Measurements from ENCODE around the gene ADGRE3. TPM values are rescaled to one million over a fixed set of nuclear protein-coding genes. Genes with fewer than 3 reads are reported as not detected.
"Not testable (repeated sequence)": the region's sequence is repeated elsewhere in the genome, so short reads cannot be mapped to it uniquely, and the experiment has no call there.

The ADGRE3 gene
- total and polyA plus RNA-seq, 4 donors = 0.15 to 0.67 (median 0.22) TPM

DNA sequence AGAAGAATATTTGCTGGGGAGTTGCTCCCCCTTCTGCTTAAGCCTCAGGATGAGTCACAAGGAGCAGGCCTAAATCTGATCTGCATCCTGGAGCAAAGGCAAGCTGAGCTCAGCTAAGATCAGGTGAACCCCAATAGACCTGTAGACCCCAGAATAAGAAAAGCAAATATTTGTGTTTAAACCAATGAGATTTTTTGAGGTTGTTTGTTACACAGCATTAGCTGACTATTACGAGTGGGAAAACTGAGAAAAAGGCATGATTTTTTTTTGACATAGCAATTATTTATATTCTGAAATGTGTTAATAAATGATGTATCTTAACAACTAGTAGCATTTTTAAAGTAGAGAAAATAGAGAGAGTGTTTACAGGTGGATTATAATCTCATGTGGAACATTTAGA, 45.1 kb downstream of the ADGRE3 start:
- WGBS = 77% methylated on average over 1 of the region's 1 CpG
- H3K27me3 ChIP-seq (ENCODE audit: control insufficient read depth in 4 of 4, insufficient read depth in 4 of 4, low read length in 3 of 4) = peaks cover 0 to 3% (median 0%) of the 10 kb centered on the region in 4 donors
- no peak overlapping the region for H3K27ac ChIP-seq (ENCODE audit: low read depth in 1 of 2, low read length in 2 of 2)
- H3K36me3 ChIP-seq (ENCODE audit: control insufficient read depth in 4 of 4, insufficient read depth in 3 of 4, low read depth in 1 of 4, low read length in 3 of 4) = no peaks in the 10 kb centered on the region
- H3K4me3 ChIP-seq (ENCODE audit: low read depth in 1 of 3, low read length in 3 of 3) = no peak overlapping the region
- DNase-seq (ENCODE audit: low spot score) = no peak
- TF ChIP-seq SP1 (IDR thresholded peaks at IDR 0.05) (no peak), HNF4A (conservative IDR thresholded peaks at IDR 0.05) (no peak), EGR1 (IDR thresholded peaks at IDR 0.05; ENCODE audit: low read depth in 2 of 2) (no peak), RXRA (IDR thresholded peaks at IDR 0.05) (no peak), GABPA (IDR thresholded peaks at IDR 0.05 in 1 of 2, conservative IDR thresholded peaks at IDR 0.05 in 1 of 2) (no peak), TAF1 (conservative IDR thresholded peaks at IDR 0.05) (no peak), FOXA1 (IDR thresholded peaks at IDR 0.05) (no peak), YY1 (IDR thresholded peaks at IDR 0.05) (no peak), HNF4G (IDR thresholded peaks at IDR 0.05) (no peak)
- TF ChIP-seq, protein P1, sequence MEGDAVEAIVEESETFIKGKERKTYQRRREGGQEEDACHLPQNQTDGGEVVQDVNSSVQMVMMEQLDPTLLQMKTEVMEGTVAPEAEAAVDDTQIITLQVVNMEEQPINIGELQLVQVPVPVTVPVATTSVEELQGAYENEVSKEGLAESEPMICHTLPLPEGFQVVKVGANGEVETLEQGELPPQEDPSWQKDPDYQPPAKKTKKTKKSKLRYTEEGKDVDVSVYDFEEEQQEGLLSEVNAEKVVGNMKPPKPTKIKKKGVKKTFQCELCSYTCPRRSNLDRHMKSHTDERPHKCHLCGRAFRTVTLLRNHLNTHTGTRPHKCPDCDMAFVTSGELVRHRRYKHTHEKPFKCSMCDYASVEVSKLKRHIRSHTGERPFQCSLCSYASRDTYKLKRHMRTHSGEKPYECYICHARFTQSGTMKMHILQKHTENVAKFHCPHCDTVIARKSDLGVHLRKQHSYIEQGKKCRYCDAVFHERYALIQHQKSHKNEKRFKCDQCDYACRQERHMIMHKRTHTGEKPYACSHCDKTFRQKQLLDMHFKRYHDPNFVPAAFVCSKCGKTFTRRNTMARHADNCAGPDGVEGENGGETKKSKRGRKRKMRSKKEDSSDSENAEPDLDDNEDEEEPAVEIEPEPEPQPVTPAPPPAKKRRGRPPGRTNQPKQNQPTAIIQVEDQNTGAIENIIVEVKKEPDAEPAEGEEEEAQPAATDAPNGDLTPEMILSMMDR (IDR thresholded peaks at IDR 0.05; ENCODE audit: low read depth, low read length, missing input control) = no peak
- TF ChIP-seq, protein P2, sequence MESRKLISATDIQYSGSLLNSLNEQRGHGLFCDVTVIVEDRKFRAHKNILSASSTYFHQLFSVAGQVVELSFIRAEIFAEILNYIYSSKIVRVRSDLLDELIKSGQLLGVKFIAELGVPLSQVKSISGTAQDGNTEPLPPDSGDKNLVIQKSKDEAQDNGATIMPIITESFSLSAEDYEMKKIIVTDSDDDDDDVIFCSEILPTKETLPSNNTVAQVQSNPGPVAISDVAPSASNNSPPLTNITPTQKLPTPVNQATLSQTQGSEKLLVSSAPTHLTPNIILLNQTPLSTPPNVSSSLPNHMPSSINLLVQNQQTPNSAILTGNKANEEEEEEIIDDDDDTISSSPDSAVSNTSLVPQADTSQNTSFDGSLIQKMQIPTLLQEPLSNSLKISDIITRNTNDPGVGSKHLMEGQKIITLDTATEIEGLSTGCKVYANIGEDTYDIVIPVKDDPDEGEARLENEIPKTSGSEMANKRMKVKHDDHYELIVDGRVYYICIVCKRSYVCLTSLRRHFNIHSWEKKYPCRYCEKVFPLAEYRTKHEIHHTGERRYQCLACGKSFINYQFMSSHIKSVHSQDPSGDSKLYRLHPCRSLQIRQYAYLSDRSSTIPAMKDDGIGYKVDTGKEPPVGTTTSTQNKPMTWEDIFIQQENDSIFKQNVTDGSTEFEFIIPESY (IDR thresholded peaks at IDR 0.05) = no peak
- TF ChIP-seq, protein P3, sequence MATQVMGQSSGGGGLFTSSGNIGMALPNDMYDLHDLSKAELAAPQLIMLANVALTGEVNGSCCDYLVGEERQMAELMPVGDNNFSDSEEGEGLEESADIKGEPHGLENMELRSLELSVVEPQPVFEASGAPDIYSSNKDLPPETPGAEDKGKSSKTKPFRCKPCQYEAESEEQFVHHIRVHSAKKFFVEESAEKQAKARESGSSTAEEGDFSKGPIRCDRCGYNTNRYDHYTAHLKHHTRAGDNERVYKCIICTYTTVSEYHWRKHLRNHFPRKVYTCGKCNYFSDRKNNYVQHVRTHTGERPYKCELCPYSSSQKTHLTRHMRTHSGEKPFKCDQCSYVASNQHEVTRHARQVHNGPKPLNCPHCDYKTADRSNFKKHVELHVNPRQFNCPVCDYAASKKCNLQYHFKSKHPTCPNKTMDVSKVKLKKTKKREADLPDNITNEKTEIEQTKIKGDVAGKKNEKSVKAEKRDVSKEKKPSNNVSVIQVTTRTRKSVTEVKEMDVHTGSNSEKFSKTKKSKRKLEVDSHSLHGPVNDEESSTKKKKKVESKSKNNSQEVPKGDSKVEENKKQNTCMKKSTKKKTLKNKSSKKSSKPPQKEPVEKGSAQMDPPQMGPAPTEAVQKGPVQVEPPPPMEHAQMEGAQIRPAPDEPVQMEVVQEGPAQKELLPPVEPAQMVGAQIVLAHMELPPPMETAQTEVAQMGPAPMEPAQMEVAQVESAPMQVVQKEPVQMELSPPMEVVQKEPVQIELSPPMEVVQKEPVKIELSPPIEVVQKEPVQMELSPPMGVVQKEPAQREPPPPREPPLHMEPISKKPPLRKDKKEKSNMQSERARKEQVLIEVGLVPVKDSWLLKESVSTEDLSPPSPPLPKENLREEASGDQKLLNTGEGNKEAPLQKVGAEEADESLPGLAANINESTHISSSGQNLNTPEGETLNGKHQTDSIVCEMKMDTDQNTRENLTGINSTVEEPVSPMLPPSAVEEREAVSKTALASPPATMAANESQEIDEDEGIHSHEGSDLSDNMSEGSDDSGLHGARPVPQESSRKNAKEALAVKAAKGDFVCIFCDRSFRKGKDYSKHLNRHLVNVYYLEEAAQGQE (IDR thresholded peaks at IDR 0.05) = no peak
- no peak overlapping the region for H3K9ac ChIP-seq (ENCODE audit: low read depth in 1 of 2, low read length in 2 of 2)
- peaks cover 4 to 13% (median 7%) of the 10 kb centered on the region in 4 donors for H3K9me3 ChIP-seq (ENCODE audit: control insufficient read depth in 4 of 4, low read length in 3 of 4)
- no peaks in the 10 kb centered on the region for H3K4me1 ChIP-seq (ENCODE audit: control insufficient read depth in 4 of 4, insufficient read depth in 4 of 4, low read length in 3 of 4)

DNA sequence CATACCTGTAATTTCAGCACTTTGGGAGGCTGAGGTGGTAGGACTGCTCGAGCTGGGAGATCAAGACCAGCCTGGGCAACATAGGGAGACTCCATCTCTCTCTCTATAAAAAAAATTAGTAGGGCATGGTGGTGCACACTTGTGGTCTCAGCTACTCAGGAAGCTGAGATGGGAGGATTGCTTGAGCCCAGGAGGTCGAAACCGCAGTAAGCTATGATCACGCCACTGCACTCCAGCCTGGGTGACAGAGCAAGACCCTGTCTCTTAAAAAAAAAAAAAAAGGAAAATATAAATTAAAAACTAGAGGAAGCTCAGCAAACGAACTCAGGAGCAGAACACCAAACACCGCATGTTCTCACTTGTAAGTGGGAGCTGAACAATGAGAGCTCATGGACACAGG, 50.2 kb downstream of the ADGRE3 start:
- not testable (repeated sequence) for H3K36me3 ChIP-seq (ENCODE audit: control insufficient read depth in 4 of 4, insufficient read depth in 3 of 4, low read depth in 1 of 4, low read length in 3 of 4); H3K4me3 ChIP-seq (ENCODE audit: low read depth in 1 of 3, low read length in 3 of 3); H3K27ac ChIP-seq (ENCODE audit: low read depth in 1 of 2, low read length in 2 of 2); H3K27me3 ChIP-seq (ENCODE audit: control insufficient read depth in 4 of 4, insufficient read depth in 4 of 4, low read length in 3 of 4); H3K9ac ChIP-seq (ENCODE audit: low read depth in 1 of 2, low read length in 2 of 2); DNase-seq (ENCODE audit: low spot score); H3K4me1 ChIP-seq (ENCODE audit: control insufficient read depth in 4 of 4, insufficient read depth in 4 of 4, low read length in 3 of 4)
- WGBS = 75% methylated on average over 6 of the region's 6 CpGs
- H3K9me3 ChIP-seq (ENCODE audit: control insufficient read depth in 4 of 4, low read length in 3 of 4) = peaks cover 2 to 12% (median 7%) of the 10 kb centered on the region in 4 donors

Data from liver (tissue), 9 donors.